CD4-positive, CD25-positive, alpha-beta regulatory T cell (primary cell): ENCODE data around the gene FRMD4B. TPM values are rescaled to one million over a fixed set of nuclear protein-coding genes. Genes with fewer than 3 reads are reported as not detected.

Source experiments
- ATAC-seq, 2 donors: fragments of 150-1000 bp; cut with Tn5 transposase; one replicate each; pipeline ENCODE4 v1.10.0; 2021; ENCODE audit warnings: low read depth in 2 of 2, moderate number of reproducible peaks in 2 of 2, moderate library complexity in 1 of 2
- DNase-seq, 3 donors: peaks; one replicate each; pipeline versions ENCODE4 v3.0.0 to v3.0.0-alpha.2; 2012 to 2022; ENCODE audit warnings: mixed read lengths in 1 of 3
- H3K27ac ChIP-seq: one replicate; pipeline ENCODE4 v1.7.0; 2013; ENCODE audit warnings: mild to moderate bottlenecking, low read length; ENCODE audit not compliant: insufficient read depth, poor library complexity, severe bottlenecking
- H3K27me3 ChIP-seq: one replicate; pipeline ENCODE4 v1.7.0; 2013; ENCODE audit warnings: low read length; ENCODE audit not compliant: control insufficient read depth, insufficient read depth
- H3K36me3 ChIP-seq: one replicate; pipeline ENCODE4 v1.7.0; 2013; ENCODE audit warnings: mild to moderate bottlenecking, low read length, moderate library complexity; ENCODE audit not compliant: control insufficient read depth, insufficient read depth
- H3K4me1 ChIP-seq: 2 replicates; pipeline ENCODE4 v1.7.0; 2013; ENCODE audit warnings: mild to moderate bottlenecking, low read length; ENCODE audit not compliant: insufficient read depth, control insufficient read depth, poor library complexity, severe bottlenecking
- H3K4me3 ChIP-seq: one replicate; pipeline ENCODE4 v1.7.0; 2013; ENCODE audit warnings: low read depth, mild to moderate bottlenecking, low read length, moderate library complexity
- H3K9me3 ChIP-seq, 2 experiments: 1 replicate in 1 of 2; 2 replicates in 1 of 2; pipeline ENCODE4 v1.7.0; 2013; ENCODE audit warnings: low read length in 2 of 2, mild to moderate bottlenecking in 1 of 2, moderate library complexity in 1 of 2; ENCODE audit not compliant: control insufficient read depth in 2 of 2
- H3K27ac Mint-ChIP-seq, 3 donors: one replicate each; pipeline ENCODE4 v1.8.0; 2020 to 2022; ENCODE audit warnings: mild to moderate bottlenecking in 3 of 3, mixed read lengths in 3 of 3, moderate library complexity in 2 of 3
- H3K27me3 Mint-ChIP-seq: one replicate; pipeline ENCODE4 v1.8.0; 2022; ENCODE audit warnings: mild to moderate bottlenecking, mixed read lengths
- H3K36me3 Mint-ChIP-seq: one replicate; pipeline ENCODE4 v1.8.0; 2020; ENCODE audit warnings: mixed read lengths
- H3K4me1 Mint-ChIP-seq, 4 donors: one replicate each; pipeline ENCODE4 v1.8.0; 2020 to 2022; ENCODE audit warnings: mixed read lengths in 4 of 4, mild to moderate bottlenecking in 1 of 4
- H3K4me3 Mint-ChIP-seq, 4 donors: one replicate each; pipeline ENCODE4 v1.8.0; 2020 to 2022; ENCODE audit warnings: mild to moderate bottlenecking in 4 of 4, mixed read lengths in 4 of 4, moderate library complexity in 3 of 4
- H3K9me3 Mint-ChIP-seq, 7 donors: one replicate each; pipeline ENCODE4 v1.8.0; 2020 to 2022; ENCODE audit warnings: mixed read lengths in 7 of 7, mild to moderate bottlenecking in 3 of 7, moderate library complexity in 2 of 7
- polyA plus RNA-seq, 4 donors: library from polyadenylated mRNA; unstranded; fragments of 300-500 nt; fragmentation: Illumina TruSeq; gene quantifications; one replicate each; pipeline ENCODE4 v1.2.3, GENCODE V29; 2021
- total RNA-seq: library from RNA; stranded (reverse); gene quantifications from one replicate; pipeline ENCODE4 v1.2.3, GENCODE V29; 2022

The FRMD4B gene
- total and polyA plus RNA-seq, 5 donors from 2014 or later: 8.6 to 54.7 (median 9.8) TPM

DNA sequence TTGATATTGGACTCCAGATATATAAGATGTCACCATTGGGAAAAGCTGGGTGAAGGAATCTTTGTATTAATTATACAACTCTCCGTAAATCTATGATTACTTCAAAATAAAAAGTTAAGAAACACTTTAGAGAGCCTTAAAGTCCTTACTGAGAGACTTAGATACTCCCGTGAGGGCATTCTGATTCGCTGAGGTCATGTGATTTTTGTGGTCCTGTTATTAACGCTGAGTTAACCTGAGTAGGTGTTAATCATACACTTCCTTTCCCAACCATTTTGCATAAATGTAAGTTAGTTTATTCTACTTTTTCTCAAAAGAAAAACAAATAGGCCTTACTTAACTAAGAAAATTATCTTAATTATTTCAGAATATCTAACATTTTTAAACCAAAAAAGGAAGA is 196.4 kb downstream of the FRMD4B start:
- Mint-ChIP-seq H3K27ac (no peak overlapping the region), H3K27me3 (no peaks in the 10 kb centered on the region), H3K4me3 (peak overlapping the region in 1 of 4 donors; percentile 24), H3K9me3 (no peaks in the 10 kb centered on the region), H3K36me3 (peaks cover 30% of the 10 kb centered on the region), H3K4me1 (peaks cover 6 to 27% (median 15%) of the 10 kb centered on the region in 4 donors)
- peak overlapping the region; percentile 35 for H3K4me3 ChIP-seq
- peaks cover 70% of the 10 kb centered on the region for H3K36me3 ChIP-seq
- peak in 1 of 3 donors; percentile 25 for DNase-seq
- H3K9me3 ChIP-seq: no peaks in the 10 kb centered on the region
- H3K27me3 ChIP-seq: no peaks in the 10 kb centered on the region
- H3K27ac ChIP-seq: no peak overlapping the region
- H3K4me1 ChIP-seq: peaks cover 4% of the 10 kb centered on the region
- ATAC-seq: no peak

- no peak for ATAC-seq
- peaks cover 6 to 21% (median 10%) of the 10 kb centered on the region in 4 donors for H3K4me1 Mint-ChIP-seq
- no peak overlapping the region for H3K27ac ChIP-seq
- no peak for DNase-seq
- H3K27me3 Mint-ChIP-seq: no peaks in the 10 kb centered on the region
- H3K36me3 Mint-ChIP-seq: peaks cover 33% of the 10 kb centered on the region
- H3K27ac Mint-ChIP-seq: no peak overlapping the region
- peaks cover 4% of the 10 kb centered on the region for H3K4me1 ChIP-seq
- H3K36me3 ChIP-seq: peaks cover 66% of the 10 kb centered on the region
- peak overlapping the region in 1 of 4 donors; percentile 27 for H3K4me3 Mint-ChIP-seq
- H3K27me3 ChIP-seq: no peaks in the 10 kb centered on the region
- H3K9me3 Mint-ChIP-seq: no peaks in the 10 kb centered on the region
- no peak overlapping the region for H3K4me3 ChIP-seq
- no peaks in the 10 kb centered on the region for H3K9me3 ChIP-seq
Measured at GRCh38 chr3:69186575-69187093, 199.3 kb downstream of the FRMD4B start.

- Mint-ChIP-seq H3K4me1 (peaks cover 10 to 26% (median 16%) of the 10 kb centered on the region in 4 donors), H3K27ac (peak overlapping the region; percentile 9 to 48 (median 38)), H3K27me3 (no peaks in the 10 kb centered on the region), H3K36me3 (peaks cover 44% of the 10 kb centered on the region), H3K9me3 (no peaks in the 10 kb centered on the region), H3K4me3 (no peak overlapping the region)
- Histone ChIP-seq H3K4me1 (peaks cover 13% of the 10 kb centered on the region), H3K36me3 (peaks cover 79% of the 10 kb centered on the region), H3K27me3 (no peaks in the 10 kb centered on the region), H3K27ac (no peak overlapping the region), H3K4me3 (no peak overlapping the region), H3K9me3 (no peaks in the 10 kb centered on the region)
- no peak for ATAC-seq
- no peak for DNase-seq
Measured at GRCh38 chr3:69182588-69183316, 203.1 kb downstream of the FRMD4B start.

- Histone ChIP-seq H3K36me3 (peaks cover 74% of the 10 kb centered on the region), H3K4me3 (no peak overlapping the region), H3K27me3 (no peaks in the 10 kb centered on the region), H3K27ac (no peak overlapping the region), H3K4me1 (peaks cover 13% of the 10 kb centered on the region), H3K9me3 (no peaks in the 10 kb centered on the region)
- Mint-ChIP-seq H3K4me1 (peaks cover 12 to 31% (median 16%) of the 10 kb centered on the region in 4 donors), H3K36me3 (peaks cover 43% of the 10 kb centered on the region), H3K9me3 (no peaks in the 10 kb centered on the region), H3K27me3 (no peaks in the 10 kb centered on the region), H3K27ac (peak overlapping the region in 1 of 3 donors; percentile 33), H3K4me3 (no peak overlapping the region)
- ATAC-seq: no peak
- no peak for DNase-seq
Measured at GRCh38 chr3:69181592-69182211, 204.2 kb downstream of the FRMD4B start.

DNA sequence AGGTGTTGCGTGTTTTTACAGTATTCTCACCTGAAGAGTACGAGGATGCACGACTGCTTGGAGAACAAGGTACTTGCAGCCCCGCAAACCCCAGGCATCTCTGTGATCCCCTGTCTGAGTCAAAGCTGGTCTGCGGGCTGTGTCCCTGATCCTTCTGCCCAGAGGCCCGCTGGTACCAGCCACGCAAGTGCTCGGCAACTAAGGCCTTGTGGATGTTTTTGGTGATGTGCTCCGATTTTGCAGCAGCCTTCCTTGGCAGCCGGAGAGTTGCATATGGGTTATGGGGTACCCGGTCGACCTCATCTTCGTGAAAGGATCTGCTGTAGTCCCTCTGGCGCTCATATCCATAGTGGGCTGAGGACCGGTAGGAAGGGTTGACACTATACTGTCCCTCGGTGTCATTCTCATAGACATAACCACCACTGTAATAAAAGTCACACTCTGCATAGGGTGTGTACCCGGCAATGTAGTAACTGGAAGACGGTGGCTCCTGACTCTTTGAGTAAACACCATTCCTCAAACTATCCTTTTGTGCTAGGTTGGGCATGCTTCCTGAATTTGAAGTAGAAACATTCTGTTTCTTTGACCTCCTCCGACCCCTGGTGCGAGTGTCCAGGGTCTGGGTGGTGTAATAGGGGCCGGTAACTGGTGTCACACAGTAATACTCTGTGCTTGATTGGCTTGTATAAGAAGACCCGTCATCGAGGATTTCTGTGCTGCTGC is 204.9 kb downstream of the FRMD4B start:
- Mint-ChIP-seq H3K27me3 (no peaks in the 10 kb centered on the region), H3K9me3 (no peaks in the 10 kb centered on the region), H3K4me3 (no peak overlapping the region), H3K27ac (peak overlapping the region in 2 of 3 donors; percentile 20 to 76), H3K36me3 (peaks cover 48% of the 10 kb centered on the region), H3K4me1 (peaks cover 12 to 31% (median 16%) of the 10 kb centered on the region in 4 donors)
- peaks cover 75% of the 10 kb centered on the region for H3K36me3 ChIP-seq
- H3K27ac ChIP-seq: no peak overlapping the region
- peaks cover 13% of the 10 kb centered on the region for H3K4me1 ChIP-seq
- no peak for DNase-seq
- no peaks in the 10 kb centered on the region for H3K9me3 ChIP-seq
- no peaks in the 10 kb centered on the region for H3K27me3 ChIP-seq
- no peak for ATAC-seq
- H3K4me3 ChIP-seq: no peak overlapping the region

- Histone ChIP-seq H3K9me3 (no peaks in the 10 kb centered on the region), H3K27me3 (no peaks in the 10 kb centered on the region), H3K36me3 (peaks cover 74% of the 10 kb centered on the region), H3K27ac (peak overlapping the region; percentile 28), H3K4me3 (no peak overlapping the region), H3K4me1 (peaks cover 13% of the 10 kb centered on the region)
- H3K4me3 Mint-ChIP-seq: no peak overlapping the region
- no peaks in the 10 kb centered on the region for H3K9me3 Mint-ChIP-seq
- ATAC-seq (no peak), DNase-seq (no peak)
- peak overlapping the region in 1 of 3 donors; percentile 61 for H3K27ac Mint-ChIP-seq
- H3K36me3 Mint-ChIP-seq: peaks cover 52% of the 10 kb centered on the region
- peaks cover 12 to 31% (median 18%) of the 10 kb centered on the region in 4 donors for H3K4me1 Mint-ChIP-seq
- no peaks in the 10 kb centered on the region for H3K27me3 Mint-ChIP-seq
Measured at GRCh38 chr3:69179740-69180372, 206.0 kb downstream of the FRMD4B start.
